Activated CD4-positive, CD25-positive, alpha-beta regulatory T cell treated with anti-CD3 and anti-CD28 coated beads, Interleukin-2, amount 50 U/mL, for 24 hours (primary cell): ENCODE measurements around the gene HUNK.
"Not testable (repeated sequence)": the region's sequence is repeated elsewhere in the genome, so short reads cannot be mapped to it uniquely, and the experiment has no call there.

Experiments used
- ATAC-seq, 2 donors: fragments of 150-1000 bp; cut with Tn5 transposase; one replicate each; pipeline ENCODE4 v1.10.0; 2021; ENCODE audit warnings: mild to moderate bottlenecking in 1 of 2, moderate library complexity in 1 of 2

HUNK gene

GRCh38 chr21:31871371-31871770 is 1.4 kb upstream of the HUNK start:
- ATAC-seq: not testable (repeated sequence)

- ATAC-seq: no peak
These were observed 758 bp upstream of the HUNK start for GRCh38 chr21:31872072-31872451.

DNA sequence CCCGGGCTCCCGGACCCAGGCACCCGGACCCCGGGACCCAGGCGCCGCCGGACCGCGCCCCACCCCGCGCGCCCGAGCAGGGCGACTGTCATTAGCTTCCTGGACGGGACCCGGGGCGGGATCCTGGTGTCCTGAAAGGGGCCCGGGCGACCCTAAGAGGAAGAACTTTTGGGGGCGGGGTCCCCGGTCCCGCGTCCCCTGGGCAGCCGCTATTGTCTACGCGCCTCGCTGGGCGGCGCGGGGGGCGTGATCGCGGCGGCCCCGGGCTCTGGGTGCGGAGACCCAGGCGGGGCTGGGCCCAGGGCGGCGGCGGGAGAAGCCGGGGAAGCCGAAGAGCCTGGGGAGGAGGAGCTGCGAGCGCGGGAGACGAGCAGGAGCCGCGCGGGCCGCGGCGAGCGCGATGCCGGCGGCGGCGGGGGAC is 465 bp downstream of the HUNK start:
- no peak for ATAC-seq

- peak in 1 of 2 donors; percentile 11 for ATAC-seq
These were observed 1.1 kb downstream of the HUNK start for GRCh38 chr21:31873696-31874599.

DNA sequence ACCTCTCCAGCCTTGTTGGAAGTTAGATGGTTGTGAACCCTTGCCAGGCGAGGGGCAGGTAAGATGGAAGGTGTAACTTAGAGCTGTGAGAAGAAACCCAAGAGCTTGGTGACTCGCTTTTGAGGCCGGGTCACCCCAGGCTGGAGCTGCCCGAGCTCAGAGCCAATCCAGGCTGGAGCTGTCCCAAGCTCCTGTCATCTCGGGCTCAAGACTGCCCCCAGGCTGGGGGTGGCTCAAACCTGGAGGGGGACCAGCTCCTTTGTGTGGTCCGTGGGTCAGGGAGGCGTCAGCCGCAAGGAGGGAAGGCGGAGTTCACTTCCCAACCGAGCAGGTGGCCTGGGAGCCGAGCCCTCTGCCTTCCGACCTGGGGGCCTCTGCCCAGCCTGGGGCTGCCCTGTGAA is 2.0 kb downstream of the HUNK start:
- ATAC-seq: no peak

- no peak for ATAC-seq
These were observed 2.7 kb downstream of the HUNK start for GRCh38 chr21:31875496-31876015.

GRCh38 chr21:31877463-31877957 is 4.7 kb downstream of the HUNK start:
- no peak for ATAC-seq

DNA sequence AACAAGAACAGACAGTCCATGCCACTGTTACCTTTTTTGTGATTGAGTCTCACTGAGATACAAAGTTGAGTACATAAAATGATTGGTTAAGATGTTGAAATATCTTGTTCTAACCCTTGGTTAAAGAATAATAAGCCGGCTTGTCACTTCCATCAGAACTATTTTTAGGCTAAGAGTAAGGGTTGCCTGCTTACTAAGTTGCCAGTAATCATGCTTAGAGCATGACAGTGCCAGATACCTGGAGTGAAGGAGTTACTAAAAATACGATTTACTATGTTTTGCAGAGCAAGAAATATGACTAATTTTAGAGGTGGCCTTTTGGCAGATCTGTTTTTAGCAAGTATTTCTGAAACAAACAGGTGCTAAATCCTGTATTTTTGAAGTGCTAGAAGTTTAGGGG is 6.0 kb downstream of the HUNK start:
- ATAC-seq: no peak

- no peak for ATAC-seq
These were observed 6.4 kb downstream of the HUNK start for GRCh38 chr21:31879241-31879650.

DNA sequence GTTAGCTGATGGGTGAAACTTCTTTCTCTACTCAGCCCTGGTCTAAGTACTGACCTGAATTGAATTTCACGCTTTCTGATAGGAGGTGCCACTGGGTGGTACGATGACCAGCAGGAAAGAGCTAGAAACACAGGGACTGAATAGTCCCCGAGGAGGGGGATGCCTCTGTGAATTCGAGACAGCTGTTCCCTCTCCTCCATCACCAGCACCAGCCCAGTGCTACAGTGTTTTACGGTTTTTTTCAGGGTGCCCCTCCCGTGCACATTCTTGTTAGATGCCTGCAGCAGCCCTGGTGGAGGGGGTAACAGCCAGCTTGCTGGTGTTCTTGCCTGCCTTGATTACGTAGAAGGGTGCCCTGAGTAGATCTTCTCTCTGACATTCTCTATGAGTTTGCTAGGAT is 7.1 kb downstream of the HUNK start:
- no peak for ATAC-seq

GRCh38 chr21:31880816-31881215 is 8.0 kb downstream of the HUNK start:
- no peak for ATAC-seq

DNA sequence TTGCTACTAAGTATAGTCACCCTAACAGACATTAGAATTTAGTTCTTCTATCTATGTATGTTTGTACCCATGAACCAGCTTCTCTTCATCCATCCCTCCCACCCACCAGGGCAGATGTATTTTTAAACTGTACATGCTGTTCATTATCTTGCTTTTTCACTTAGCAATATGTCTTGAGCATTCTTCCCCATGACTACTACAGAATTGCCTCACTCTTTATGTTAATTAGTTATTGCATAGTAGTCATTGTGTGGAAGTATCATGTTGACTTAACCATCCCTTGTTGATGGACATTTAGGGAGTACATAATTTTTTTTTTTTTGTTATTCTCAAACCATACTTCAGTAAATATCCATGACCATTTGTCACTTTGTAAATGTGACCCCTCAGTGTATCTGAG is 9.9 kb downstream of the HUNK start:
- no peak for ATAC-seq

DNA sequence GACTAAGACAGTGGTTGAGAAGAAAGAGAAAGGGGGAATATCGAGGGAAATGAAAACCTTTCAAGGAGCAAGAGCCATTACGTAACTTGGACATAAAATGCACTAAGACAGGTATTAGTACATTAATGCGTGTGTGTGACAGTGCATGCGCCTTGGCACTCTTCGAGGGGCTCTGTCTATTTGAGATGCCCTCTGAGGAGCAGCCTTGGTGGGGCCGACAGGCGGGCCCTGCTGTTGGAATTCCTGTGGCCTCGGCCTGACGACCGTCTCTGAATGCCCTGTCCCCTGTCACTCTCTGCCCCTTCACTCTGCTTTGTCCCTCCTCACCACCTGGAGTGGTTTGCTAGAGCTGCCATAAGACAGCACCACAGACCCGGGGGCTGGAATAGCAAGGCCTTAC is 12.3 kb downstream of the HUNK start:
- no peak for ATAC-seq

GRCh38 chr21:31886915-31887314 is 14.1 kb downstream of the HUNK start:
- ATAC-seq: no peak

DNA sequence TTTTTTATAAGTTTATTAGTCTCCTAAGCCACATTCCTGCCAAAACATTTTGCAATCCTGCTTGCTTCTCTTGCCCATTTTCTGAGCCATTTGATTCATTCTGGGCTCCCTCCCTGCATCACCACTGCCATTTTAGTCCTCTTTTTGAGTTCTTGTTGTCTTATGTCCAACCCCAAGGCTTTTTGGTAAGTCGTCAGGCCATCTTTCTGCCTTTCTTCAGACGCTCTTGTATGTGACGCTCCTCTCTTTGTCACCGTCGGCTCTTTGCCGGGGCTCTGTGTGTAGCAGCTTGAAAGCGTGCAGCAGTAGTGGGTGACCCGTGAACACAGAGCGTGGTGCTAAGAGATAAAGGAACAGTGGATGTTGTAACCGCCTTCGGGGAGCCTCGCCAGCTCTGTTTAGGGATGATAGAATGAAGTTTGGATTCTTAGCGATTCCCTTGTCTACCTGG is 14.6 kb downstream of the HUNK start:
- ATAC-seq: no peak

DNA sequence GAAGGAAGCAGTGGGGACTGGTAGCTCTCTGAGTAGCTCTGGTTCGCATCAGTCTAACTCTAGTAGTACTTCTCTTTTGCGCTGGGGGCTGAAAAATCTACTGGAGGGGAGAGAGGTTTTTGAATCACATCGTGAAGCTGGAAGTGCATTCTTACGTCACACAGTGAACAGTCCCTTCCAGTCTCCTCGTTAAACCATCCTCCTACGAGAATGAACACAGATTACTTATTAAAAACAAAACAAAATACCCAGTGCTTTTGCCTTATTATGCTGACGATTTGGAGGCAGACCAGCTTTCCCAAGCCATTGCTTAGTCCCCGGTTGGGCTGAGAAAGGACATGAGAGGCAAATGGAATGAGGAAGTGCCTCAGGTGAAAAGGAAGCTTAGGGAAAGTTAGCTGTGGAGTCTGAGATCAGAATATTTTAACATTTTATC is 16.1 kb downstream of the HUNK start:
- no peak for ATAC-seq

DNA sequence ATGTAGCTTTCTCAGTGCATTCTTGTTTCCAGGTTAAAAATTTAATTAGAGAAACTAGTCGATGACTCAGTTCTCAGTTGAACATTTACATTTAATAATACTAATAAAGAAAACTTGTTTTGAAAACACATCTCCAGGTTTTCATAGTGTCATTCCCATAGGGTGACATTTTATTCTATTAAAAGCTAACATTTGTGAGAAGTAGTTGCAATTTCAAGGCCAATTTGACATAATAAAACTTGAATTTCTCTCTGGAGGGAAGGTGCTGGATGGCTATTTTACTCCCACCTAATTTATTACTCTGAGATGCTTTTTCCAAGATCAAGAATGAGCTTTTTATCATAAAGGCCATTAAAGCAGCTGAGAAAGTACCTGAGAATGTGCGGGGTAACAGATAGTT is 16.6 kb downstream of the HUNK start:
- ATAC-seq: no peak

- ATAC-seq: no peak
These were observed 19.9 kb downstream of the HUNK start for GRCh38 chr21:31892686-31893085.

DNA sequence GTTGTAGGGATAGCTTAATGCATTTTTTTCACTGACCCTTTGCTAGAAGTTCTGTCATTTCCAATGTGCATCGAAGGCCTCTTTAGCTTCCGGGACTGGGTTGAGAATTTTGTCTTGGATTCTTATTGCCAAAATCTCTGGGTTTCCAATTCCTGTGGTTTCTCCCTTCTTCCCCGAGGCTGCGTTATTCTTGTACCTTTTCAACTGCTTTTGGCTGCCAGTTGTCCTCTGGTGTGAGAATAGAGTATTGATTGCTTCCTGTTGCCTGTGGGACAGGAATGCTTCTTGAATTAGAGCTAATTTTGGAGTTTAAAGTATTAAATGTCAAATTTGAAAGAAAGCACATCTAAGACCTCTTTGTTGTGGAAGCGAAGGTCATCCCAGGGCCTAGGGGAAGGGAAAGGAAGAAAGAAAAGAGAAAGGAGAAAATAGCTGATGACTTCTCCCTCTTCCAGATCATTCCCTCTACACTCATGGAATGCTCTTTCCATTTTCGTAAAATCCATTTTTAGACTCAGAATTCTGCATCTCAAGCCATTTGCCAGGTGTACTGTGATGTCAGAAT is 21.1 kb downstream of the HUNK start:
- no peak for ATAC-seq

DNA sequence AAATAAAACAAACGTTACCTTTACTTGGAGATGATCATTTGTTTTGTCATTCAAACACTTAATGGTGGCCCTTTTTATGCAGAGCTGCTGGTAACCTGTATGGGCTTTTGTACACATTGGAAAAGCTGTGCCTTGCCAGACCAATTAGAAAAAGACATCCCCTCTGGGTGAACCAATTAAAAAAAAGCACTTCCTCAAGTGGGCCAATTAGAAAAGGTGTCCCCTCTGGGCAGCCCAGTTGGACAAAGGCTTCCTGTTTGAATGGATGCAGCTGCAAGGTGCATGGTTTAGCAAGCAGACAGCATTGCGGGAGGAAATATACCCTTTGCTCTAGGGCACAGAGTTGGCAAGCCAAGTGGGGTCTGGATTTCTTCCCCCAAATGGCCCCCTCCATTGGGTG is 21.6 kb downstream of the HUNK start:
- ATAC-seq: no peak

GRCh38 chr21:31895077-31895835 is 22.4 kb downstream of the HUNK start:
- ATAC-seq: no peak

GRCh38 chr21:31896019-31896418 is 23.2 kb downstream of the HUNK start:
- no peak for ATAC-seq

DNA sequence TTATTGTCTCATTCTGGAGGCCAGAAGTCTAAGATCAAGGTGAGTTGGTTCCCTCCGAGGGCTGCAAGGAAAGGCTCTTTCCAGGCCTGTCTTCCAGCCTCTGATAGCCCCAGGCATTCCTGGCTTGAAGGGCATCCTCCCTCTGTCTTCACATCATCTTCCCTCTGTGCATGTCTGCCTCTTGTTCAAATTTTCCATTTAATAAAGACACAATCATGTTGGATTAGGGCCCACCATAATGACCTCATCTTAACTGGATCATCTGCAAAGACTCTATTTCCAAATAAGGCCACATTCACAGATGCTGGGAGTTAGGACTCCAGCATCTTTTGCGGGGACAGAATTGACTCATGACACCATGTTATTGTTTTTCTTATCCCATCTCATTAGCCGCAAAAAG is 24.5 kb downstream of the HUNK start:
- ATAC-seq: no peak
